ENCODE data around the gene OR8H2.

DNA sequence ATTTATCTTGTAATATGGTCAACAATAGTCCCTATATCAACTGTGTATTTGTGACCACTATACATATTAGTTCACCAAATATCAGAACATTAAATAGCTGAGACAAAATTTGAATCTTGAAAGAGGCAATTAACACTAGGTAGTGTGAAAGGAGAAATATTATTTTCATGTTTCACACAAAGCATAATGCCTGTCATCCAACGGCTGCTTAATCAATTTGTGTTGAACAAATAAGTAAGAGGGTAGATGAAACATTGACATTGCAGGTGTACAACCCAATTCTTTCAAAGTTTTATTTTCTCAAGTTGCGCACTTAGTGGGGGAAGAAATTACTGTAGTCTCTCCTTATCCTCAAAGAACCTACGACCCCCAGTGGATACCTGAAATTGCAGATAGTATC, 13.8 kb upstream of the OR8H2 start:
- TF ChIP-seq POLR2A (IDR thresholded peaks at IDR 0.05; ENCODE audit: low read depth, low read length) (no peak), TARDBP (IDR thresholded peaks at IDR 0.05; ENCODE audit: borderline replicate concordance) (no peak), CREM (IDR thresholded peaks at IDR 0.05; ENCODE audit: low read depth) (no peak), YY1 (IDR thresholded peaks at IDR 0.05; ENCODE audit: low read depth, low read length) (no peak), GABPA (IDR thresholded peaks at IDR 0.05; ENCODE audit: low read depth) (no peak), NFXL1 (IDR thresholded peaks at IDR 0.05; ENCODE audit: borderline replicate concordance) (no peak), BRCA1 (IDR thresholded peaks at IDR 0.05; ENCODE audit: low read depth, low read length) (no peak), BCL3 (IDR thresholded peaks at IDR 0.05; ENCODE audit: borderline replicate concordance, insufficient read depth, low read depth, low read length, poor library complexity, severe bottlenecking) (no peak), RELA (IDR thresholded peaks at IDR 0.05; ENCODE audit: borderline replicate concordance, partially characterized antibody) (no peak)
- TF ChIP-seq, protein P1, sequence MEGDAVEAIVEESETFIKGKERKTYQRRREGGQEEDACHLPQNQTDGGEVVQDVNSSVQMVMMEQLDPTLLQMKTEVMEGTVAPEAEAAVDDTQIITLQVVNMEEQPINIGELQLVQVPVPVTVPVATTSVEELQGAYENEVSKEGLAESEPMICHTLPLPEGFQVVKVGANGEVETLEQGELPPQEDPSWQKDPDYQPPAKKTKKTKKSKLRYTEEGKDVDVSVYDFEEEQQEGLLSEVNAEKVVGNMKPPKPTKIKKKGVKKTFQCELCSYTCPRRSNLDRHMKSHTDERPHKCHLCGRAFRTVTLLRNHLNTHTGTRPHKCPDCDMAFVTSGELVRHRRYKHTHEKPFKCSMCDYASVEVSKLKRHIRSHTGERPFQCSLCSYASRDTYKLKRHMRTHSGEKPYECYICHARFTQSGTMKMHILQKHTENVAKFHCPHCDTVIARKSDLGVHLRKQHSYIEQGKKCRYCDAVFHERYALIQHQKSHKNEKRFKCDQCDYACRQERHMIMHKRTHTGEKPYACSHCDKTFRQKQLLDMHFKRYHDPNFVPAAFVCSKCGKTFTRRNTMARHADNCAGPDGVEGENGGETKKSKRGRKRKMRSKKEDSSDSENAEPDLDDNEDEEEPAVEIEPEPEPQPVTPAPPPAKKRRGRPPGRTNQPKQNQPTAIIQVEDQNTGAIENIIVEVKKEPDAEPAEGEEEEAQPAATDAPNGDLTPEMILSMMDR (IDR thresholded peaks at IDR 0.05 in 2 of 3, conservative IDR thresholded peaks at IDR 0.05 in 1 of 3; ENCODE audit: control insufficient read depth in 2 of 3, extremely low read depth in 1 of 3, insufficient read depth in 1 of 3, low read depth in 3 of 3, low read length in 3 of 3) = no peak
